H1 (cell line): ENCODE results near the gene L3MBTL2. TPM values are rescaled to one million over a fixed set of nuclear protein-coding genes. Genes with fewer than 3 reads are reported as not detected.

Experiments
- CTCF ChIA-PET: fragments of 300-600 bp; sonication (Branson Sonifier 250); formaldehyde crosslinking; loops from one replicate; lab custom pipeline; 2021; ENCODE audit not compliant: partially characterized antibody; lab: Charles Lee
- POLR2A ChIA-PET: fragments of 300-600 bp; sonication (Branson Sonifier 250); formaldehyde crosslinking; loops from one replicate; lab custom pipeline; 2021; ENCODE audit warnings: inconsistent platforms; ENCODE audit not compliant: partially characterized antibody; lab: Charles Lee
- DNase-seq, 2 experiments: peaks; one replicate each; pipeline versions ENCODE4 v3.0.0 to v3.0.0-alpha.2; 2010 to 2022; ENCODE audit warnings: low spot score in 2 of 2, low read depth in 1 of 2, mixed read lengths in 1 of 2
- FAIRE-seq: peaks from 2 replicates; lab custom pipeline; 2011; peaks lifted over from hg19 to GRCh38; lab: Jason Lieb, UNC
- H2AFZ ChIP-seq: 2 replicates; pipeline ENCODE4 v1.8.1; 2012; ENCODE audit warnings: low read length, inconsistent platforms
- H2AK5ac ChIP-seq: 2 replicates; pipeline ENCODE4 v1.6.1; 2013; ENCODE audit warnings: low read depth, low read length
- H2BK120ac ChIP-seq: replicated peaks from 2 replicates; pipeline ENCODE3; 2013; ENCODE audit warnings: low read depth, low read length, inconsistent platforms
- H2BK12ac ChIP-seq: 2 replicates; pipeline ENCODE4 v1.6.1; 2013; ENCODE audit warnings: low read depth, low read length
- H2BK15ac ChIP-seq: 2 replicates; pipeline ENCODE4 v1.6.1; 2013; ENCODE audit warnings: low read length
- H2BK20ac ChIP-seq: 2 replicates; pipeline ENCODE4 v1.6.1; 2013; ENCODE audit warnings: low read length
- H2BK5ac ChIP-seq: 2 replicates; pipeline ENCODE4 v1.6.1; 2013; ENCODE audit warnings: low read depth, low read length
- H3K14ac ChIP-seq: 2 replicates; pipeline ENCODE4 v1.6.1; 2013; ENCODE audit warnings: inconsistent platforms; ENCODE audit not compliant: insufficient read length
- H3K18ac ChIP-seq: 2 replicates; pipeline ENCODE4 v1.6.1; 2013; ENCODE audit warnings: low read length; ENCODE audit errors: extremely low read depth
- H3K23ac ChIP-seq: 2 replicates; pipeline ENCODE4 v1.6.1; 2013; ENCODE audit warnings: inconsistent platforms; ENCODE audit not compliant: insufficient read length
- H3K23me2 ChIP-seq: 2 replicates; pipeline ENCODE4 v1.6.1; 2013; ENCODE audit warnings: low read depth, low read length
- H3K27ac ChIP-seq: 2 replicates; pipeline ENCODE4 v1.6.1; 2011; ENCODE audit warnings: low read depth, low read length, inconsistent platforms
- H3K27me3 ChIP-seq, 4 experiments: replicated peaks in 1 of 4; 1 replicate in 1 of 4; 2 replicates in 3 of 4; pipeline versions ENCODE4 v1.6.1 to v1.8.1; 2011 to 2013; ENCODE audit warnings: low read length in 3 of 4, mild to moderate bottlenecking in 3 of 4, inconsistent platforms in 2 of 4, mixed read lengths in 2 of 4, moderate library complexity in 1 of 4; ENCODE audit not compliant: control insufficient read depth in 3 of 4, insufficient read depth in 3 of 4; ENCODE audit errors: extremely low read depth in 1 of 4
- H3K36me3 ChIP-seq, 4 experiments: 2 replicates each; pipeline versions ENCODE4 v1.6.1 to v1.8.1; 2011 to 2013; ENCODE audit warnings: mild to moderate bottlenecking in 4 of 4, low read length in 3 of 4, moderate library complexity in 2 of 4, control low read depth in 1 of 4, inconsistent platforms in 1 of 4; ENCODE audit not compliant: insufficient read depth in 4 of 4, control insufficient read depth in 2 of 4
- H3K4ac ChIP-seq: replicated peaks from 2 replicates; pipeline ENCODE3; 2013; ENCODE audit warnings: low read length, low read depth, mixed read lengths, inconsistent platforms; ENCODE audit not compliant: insufficient read length
- H3K4me1 ChIP-seq, 4 experiments: replicated peaks in 1 of 4; 1 replicate in 1 of 4; 2 replicates in 3 of 4; pipeline versions ENCODE4 v1.6.1 to v1.8.1; 2011 to 2013; ENCODE audit warnings: low read length in 3 of 4, inconsistent platforms in 2 of 4, mixed read lengths in 1 of 4; ENCODE audit not compliant: insufficient read depth in 4 of 4, control insufficient read depth in 3 of 4
- H3K4me2 ChIP-seq, 2 experiments: 2 replicates each; pipeline versions ENCODE4 v1.6.1 to v1.8.1; 2011 to 2013; ENCODE audit warnings: low read depth in 2 of 2, low read length in 2 of 2, control low read depth in 1 of 2, inconsistent platforms in 1 of 2, mild to moderate bottlenecking in 1 of 2; ENCODE audit not compliant: insufficient read depth in 1 of 2
- H3K4me3 ChIP-seq, 4 experiments: fragments of 200-600, 300-600 bp in 1 of 4; sonication (generic), shearing (Covaris generic), sonication (Bioruptor Twin) in 1 of 4; 2 replicates each; pipeline versions ENCODE4 v1.5.1 to v1.8.1; 2011 to 2016; ENCODE audit warnings: low read length in 4 of 4, low read depth in 3 of 4, control low read depth in 2 of 4, inconsistent platforms in 2 of 4, mild to moderate bottlenecking in 2 of 4, mixed read lengths in 1 of 4, moderate library complexity in 1 of 4; ENCODE audit not compliant: insufficient read depth in 2 of 4; ENCODE audit errors: extremely low read depth in 1 of 4
- H3K56ac ChIP-seq: replicated peaks from 2 replicates; pipeline ENCODE3; 2013; ENCODE audit warnings: low read depth, mild to moderate bottlenecking, mixed read lengths, low read length, inconsistent platforms; ENCODE audit not compliant: insufficient read length
- H3K79me1 ChIP-seq: 2 replicates; pipeline ENCODE4 v1.6.1; 2013; ENCODE audit warnings: low read depth, low read length, control low read depth
- H3K79me2 ChIP-seq, 2 experiments: 2 replicates each; pipeline versions ENCODE4 v1.6.1 to v1.8.1; 2012 to 2013; ENCODE audit warnings: low read length in 2 of 2, mild to moderate bottlenecking in 2 of 2, inconsistent platforms in 1 of 2; ENCODE audit not compliant: insufficient read depth in 2 of 2, control insufficient read depth in 1 of 2
- H3K9ac ChIP-seq, 4 experiments: replicated peaks in 1 of 4; 1 replicate in 1 of 4; 2 replicates in 3 of 4; pipeline versions ENCODE4 v1.6.1 to v1.8.1; 2011 to 2013; ENCODE audit warnings: low read depth in 3 of 4, low read length in 3 of 4, control low read depth in 2 of 4, mild to moderate bottlenecking in 2 of 4, moderate library complexity in 2 of 4, inconsistent platforms in 1 of 4; ENCODE audit errors: extremely low read depth in 1 of 4
- H3K9me3 ChIP-seq, 2 experiments: 2 replicates each; pipeline versions ENCODE4 v1.6.1 to v1.8.1; 2012 to 2013; ENCODE audit warnings: mild to moderate bottlenecking in 2 of 2, moderate library complexity in 2 of 2, control low read depth in 1 of 2, inconsistent platforms in 1 of 2, low read depth in 1 of 2, low read length in 1 of 2, mixed read lengths in 1 of 2; ENCODE audit not compliant: insufficient read depth in 2 of 2
- H4K20me1 ChIP-seq, 2 experiments: replicated peaks in 1 of 2; 2 replicates each; pipeline versions ENCODE3 to v1.8.1; 2011 to 2013; ENCODE audit warnings: inconsistent platforms in 2 of 2, low read length in 2 of 2, mild to moderate bottlenecking in 1 of 2; ENCODE audit not compliant: insufficient read depth in 2 of 2, control insufficient read depth in 1 of 2
- H4K5ac ChIP-seq: 2 replicates; pipeline ENCODE4 v1.6.1; 2013; ENCODE audit warnings: low read length, low read depth, mixed read lengths, inconsistent platforms; ENCODE audit not compliant: insufficient read length
- H4K8ac ChIP-seq: 2 replicates; pipeline ENCODE4 v1.8.0; 2013; ENCODE audit warnings: mild to moderate bottlenecking, moderate library complexity, low read length, inconsistent platforms; ENCODE audit not compliant: insufficient read depth; ENCODE audit errors: extremely low read depth
- H4K91ac ChIP-seq: replicated peaks from 2 replicates; pipeline ENCODE3; 2013; ENCODE audit warnings: low read length, mixed read lengths, inconsistent platforms; ENCODE audit not compliant: insufficient read length
- CBX8 ChIP-seq: fragments of 300-800, 300-1000 bp; sonication (generic); IDR thresholded peaks from 2 replicates; pipeline ENCODE4 v1.7.1; 2016; ENCODE audit warnings: low read depth, low read length, borderline replicate concordance
- EP300 ChIP-seq, 2 experiments: IDR thresholded peaks; 1 replicate in 1 of 2; 2 replicates in 1 of 2; pipeline ENCODE4 v1.6.1; 2011 to 2012; ENCODE audit warnings: low read depth in 2 of 2, low read length in 2 of 2, mild to moderate bottlenecking in 2 of 2, borderline replicate concordance in 1 of 2, inconsistent platforms in 1 of 2, moderate library complexity in 1 of 2
- POLR2AphosphoS5 ChIP-seq: IDR thresholded peaks from 2 replicates; pipeline ENCODE4 v1.6.1; 2011; ENCODE audit warnings: low read depth, low read length
- RNF2 ChIP-seq: fragments of 200-900, 300-1000 bp; sonication (generic); IDR thresholded peaks from 2 replicates; pipeline ENCODE4 v1.7.1; 2016; ENCODE audit warnings: borderline replicate concordance, low read depth, mild to moderate bottlenecking, antibody characterized with exemption, low read length; ENCODE audit not compliant: poor library complexity, severe bottlenecking; ENCODE audit errors: missing control alignments
- YY1 ChIP-seq: IDR thresholded peaks from 2 replicates; pipeline ENCODE4 v1.6.1; 2011; ENCODE audit warnings: low read depth, mild to moderate bottlenecking, low read length
- ZNF274 ChIP-seq: IDR thresholded peaks from 2 replicates; pipeline ENCODE4 v1.7.0; 2012; ENCODE audit warnings: low read length, borderline replicate concordance; ENCODE audit errors: extremely low read depth
- WGBS, 2 experiments: shearing (Covaris generic) in 1 of 2; methylation state at CpG; one replicate each; pipeline versions ENCODE4 v1.1.6 to v1.1.7; 2013 to 2015; ENCODE audit warnings: low lambda C conversion rate in 2 of 2, mixed read lengths in 2 of 2, inconsistent platforms in 1 of 2, low coverage in 1 of 2, missing lambda C conversion rate in 1 of 2; ENCODE audit not compliant: insufficient replicate concordance in 2 of 2, insufficient coverage in 1 of 2, insufficient read length in 1 of 2; ENCODE audit errors: extremely low coverage in 1 of 2, missing lambda C conversion rate in 1 of 2; 5-methylcytosine and 5-hydroxymethylcytosine counted together
- polyA plus RNA-seq, 7 experiments: library from polyadenylated mRNA; depleted of rRNA in 3 of 7; stranded (reverse) in 5 of 7; unstranded in 2 of 7; fragments of >200 nt in 5 of 7; fragments of 200-250 nt in 2 of 7; gene quantifications; 1 replicate in 5 of 7; 2 replicates in 1 of 7; 4 replicates in 1 of 7; pipeline versions ENCODE4 v1.2.1 to v1.2.3, GENCODE V29; 2011 to 2013; ENCODE audit warnings: missing spikeins in 2 of 7, mixed read lengths in 2 of 7
- total RNA-seq: library from RNA; stranded (reverse); fragmentation: NEBNext Ultra II Directional; extraction: Animal tissue kit (Norgen Biotek cat#: 25700); gene quantifications from 2 replicates; pipeline ENCODE4 v1.2.1, GENCODE V29; 2021

L3MBTL2 gene
- total and polyA plus RNA-seq, 2 of the 8 experiments (the other 6 are each of a cell fraction or from before 2014, with no cell fraction given): 23.9 to 24.9 TPM

GRCh38 chr22:41178425-41178975, 26.6 kb upstream of the L3MBTL2 start:
- Histone ChIP-seq H2BK5ac (no peak overlapping the region), H3K23me2 (no peaks in the 10 kb centered on the region), H2AK5ac (no peak overlapping the region), H3K79me1 (no peaks in the 10 kb centered on the region; the same call in 1 of the 2 replicates), H3K4me1 (peaks cover 0 to 5% (median under 1%) of the 10 kb centered on the region in 4 experiments; a peak in 1 of 7 replicates), H2BK12ac (no peak overlapping the region), H3K4ac (no peak overlapping the region), H2AFZ (no peak overlapping the region), H2BK15ac (no peak overlapping the region), H3K18ac (no peak overlapping the region), H3K23ac (no peak overlapping the region), H3K4me3 (no peak overlapping the region), H3K79me2 (no peaks in the 10 kb centered on the region), H2BK120ac (no peak overlapping the region)
- no peak for FAIRE-seq
- 92% methylated on average over 8 of the region's 8 CpGs; no CpG with 5 or more reads in 1 of the 2 experiments for WGBS, 2 experiments
- TF ChIP-seq YY1 (no peak), ZNF274 (no peak), POLR2AphosphoS5 (peak; percentile 37; the same call in 1 of the 2 replicates), EP300 (IDR thresholded peaks at IDR 0.05; ENCODE audit: borderline replicate concordance in 1 of 2, low read depth in 2 of 2, low read length in 2 of 2) (no peak), RNF2 (no peak), CBX8 (no peak)
- TF ChIP-seq, all 59 proteins: peak for 1
- no peaks in the 10 kb centered on the region for H3K27me3 ChIP-seq
- no peak overlapping the region for H3K14ac ChIP-seq
- H4K91ac ChIP-seq: no peak overlapping the region
- H3K56ac ChIP-seq: no peak overlapping the region
- no peaks in the 10 kb centered on the region for H3K9me3 ChIP-seq
- no peak overlapping the region for H4K5ac ChIP-seq
- H3K9ac ChIP-seq: no peak overlapping the region
- DNase-seq: peak in 1 of 2 experiments; percentile 35
- no peak overlapping the region for H2BK20ac ChIP-seq
- H3K4me2 ChIP-seq: no peak overlapping the region
- no peak overlapping the region for H3K27ac ChIP-seq
- no peak overlapping the region; the same call in 1 of the 2 replicates for H4K8ac ChIP-seq
- ChIA-PET POLR2A (no interaction called here), CTCF (no interaction called here)
- H3K36me3 ChIP-seq: peaks cover 36 to 68% (median 45%) of the 10 kb centered on the region in 4 experiments
- peaks cover 5 to 9% of the 10 kb centered on the region in 2 experiments for H4K20me1 ChIP-seq
